Neural cell (in vitro differentiated cells): ENCODE measurements around the gene SERINC5. TPM values are rescaled to one million over a fixed set of nuclear protein-coding genes. Genes with fewer than 3 reads are reported as not detected.

Source experiments
- H2AFZ ChIP-seq: fragments of 200-600, 300-800 bp; sonication (generic), shearing (Covaris generic); 2 replicates; pipeline ENCODE4 v1.6.0; 2014; ENCODE audit warnings: low read depth, mild to moderate bottlenecking, antibody characterized with exemption, low read length, moderate library complexity
- H3F3A ChIP-seq: fragments of 200-600 bp; shearing (Covaris generic); 2 replicates; pipeline ENCODE4 v1.6.1; 2016; ENCODE audit warnings: mild to moderate bottlenecking, moderate library complexity, mixed read lengths, antibody characterized with exemption, low read length; ENCODE audit not compliant: insufficient read depth, poor library complexity, severe bottlenecking
- H3K27ac ChIP-seq: fragments of 200-600, 300-800 bp; sonication (generic), shearing (Covaris generic); 2 replicates; pipeline ENCODE4 v1.5.1; 2014; ENCODE audit warnings: mild to moderate bottlenecking, low read length, moderate library complexity
- H3K27me3 ChIP-seq: fragments of 300-800, 200-600 bp; sonication (generic), shearing (Covaris generic); 2 replicates; pipeline ENCODE4 v1.6.0; 2014; ENCODE audit warnings: mild to moderate bottlenecking, low read depth, low read length, moderate library complexity; ENCODE audit not compliant: insufficient read depth
- H3K36me3 ChIP-seq: fragments of 300-800, 200-600 bp; sonication (generic), shearing (Covaris generic); 2 replicates; pipeline ENCODE4 v1.5.1; 2014; ENCODE audit warnings: mild to moderate bottlenecking, antibody characterized with exemption, low read length, moderate library complexity; ENCODE audit not compliant: insufficient read depth
- H3K4me2 ChIP-seq: fragments of 300-800, 200-600 bp; sonication (generic), shearing (Covaris generic); 2 replicates; pipeline ENCODE4 v1.6.0; 2014; ENCODE audit warnings: mild to moderate bottlenecking, low read length
- H3K4me3 ChIP-seq: fragments of 300-800, 200-600 bp; sonication (generic), shearing (Covaris generic); 2 replicates; pipeline ENCODE4 v1.5.1; 2014; ENCODE audit warnings: mild to moderate bottlenecking, low read length, moderate library complexity
- H3K79me2 ChIP-seq: fragments of 200-600 bp; shearing (Covaris generic); replicated peaks from 2 replicates; pipeline ENCODE4 v1.6.0; 2014; ENCODE audit warnings: mild to moderate bottlenecking, low read length, moderate library complexity; ENCODE audit not compliant: insufficient read depth
- H3K9ac ChIP-seq: fragments of 300-800, 200-600 bp; sonication (generic), shearing (Covaris generic); 2 replicates; pipeline ENCODE4 v1.6.1; 2016; ENCODE audit warnings: mild to moderate bottlenecking, low read length, mixed read lengths
- H3K9me2 ChIP-seq: fragments of 200-600 bp; shearing (Covaris generic); 2 replicates; pipeline ENCODE4 v1.6.1; 2016; ENCODE audit warnings: mild to moderate bottlenecking, low read length, mixed read lengths; ENCODE audit not compliant: insufficient read depth
- H3K9me3 ChIP-seq: fragments of 200-600, 300-800 bp; sonication (generic), shearing (Covaris generic); 2 replicates; pipeline ENCODE4 v1.6.1; 2016; ENCODE audit warnings: mild to moderate bottlenecking, mixed run types, low read length, moderate library complexity, mixed read lengths
- H4K20me1 ChIP-seq: fragments of 200-600 bp; shearing (Covaris generic); 2 replicates; pipeline ENCODE4 v1.6.1; 2016; ENCODE audit warnings: mild to moderate bottlenecking, mixed run types; ENCODE audit not compliant: insufficient read depth
- CTCF ChIP-seq: fragments of 450-650 bp; IDR thresholded peaks from 2 replicates; pipeline ENCODE4 v1.5.1; 2014; ENCODE audit warnings: antibody characterized with exemption, mild to moderate bottlenecking, moderate library complexity; ENCODE audit not compliant: poor library complexity, severe bottlenecking
- EP300 ChIP-seq: fragments of 450-650 bp; conservative IDR thresholded peaks from 2 replicates; pipeline ENCODE4 v1.6.1; 2014; ENCODE audit warnings: antibody characterized with exemption, mild to moderate bottlenecking, moderate library complexity; ENCODE audit not compliant: poor library complexity, severe bottlenecking
- EZH2 ChIP-seq: fragments of 200-600, 300-800 bp; shearing (Covaris generic), sonication (generic); IDR thresholded peaks from 2 replicates; pipeline ENCODE4 v1.6.1; 2014; ENCODE audit warnings: antibody characterized with exemption, low read length, borderline replicate concordance, mild to moderate bottlenecking; ENCODE audit not compliant: insufficient read depth, poor library complexity, severe bottlenecking
- MXI1 ChIP-seq: fragments of 450-650 bp; conservative IDR thresholded peaks from 2 replicates; pipeline ENCODE4 v1.6.1; 2014; ENCODE audit warnings: antibody characterized with exemption, mild to moderate bottlenecking; ENCODE audit not compliant: poor library complexity, severe bottlenecking
- POLR2AphosphoS5 ChIP-seq: IDR thresholded peaks from 2 replicates; pipeline ENCODE4 v1.6.1; 2012
- RAD21 ChIP-seq: fragments of 450-650 bp; conservative IDR thresholded peaks from 2 replicates; pipeline ENCODE4 v1.6.1; 2014; ENCODE audit warnings: antibody characterized with exemption, mild to moderate bottlenecking, moderate library complexity
- REST ChIP-seq: IDR thresholded peaks from 2 replicates; pipeline ENCODE4 v1.6.1; 2012; ENCODE audit warnings: borderline replicate concordance
- SMC3 ChIP-seq: fragments of 450-650 bp; conservative IDR thresholded peaks from 2 replicates; pipeline ENCODE4 v1.6.1; 2014; ENCODE audit warnings: antibody characterized with exemption, mild to moderate bottlenecking, moderate library complexity; ENCODE audit not compliant: poor library complexity
- TAF1 ChIP-seq: IDR thresholded peaks from 2 replicates; pipeline ENCODE4 v1.6.1; 2012; ENCODE audit warnings: low read depth
- polyA plus RNA-seq: library from polyadenylated mRNA; depleted of rRNA; stranded (reverse); fragments of >200 nt; gene quantifications from 2 replicates; pipeline ENCODE4 v1.2.3, GENCODE V29; 2014

Gene SERINC5
- polyA plus RNA-seq, 1 donor from 2014 or later: 5.8 TPM

GRCh38 chr5:80250801-80251200, 5.0 kb downstream of the SERINC5 start:
- no peak overlapping the region for H3K9ac ChIP-seq
- H3K9me3 ChIP-seq: no peaks in the 10 kb centered on the region
- no peaks in the 10 kb centered on the region for H3F3A ChIP-seq
- H3K4me2 ChIP-seq: no peak overlapping the region
- no peak overlapping the region for H3K27ac ChIP-seq
- H3K27me3 ChIP-seq: no peaks in the 10 kb centered on the region
- no peak overlapping the region for H3K4me3 ChIP-seq
- no peaks in the 10 kb centered on the region for H4K20me1 ChIP-seq
- TF ChIP-seq POLR2AphosphoS5 (no peak), CTCF (no peak), EZH2 (no peak), TAF1 (no peak), MXI1 (no peak), REST (no peak), EP300 (no peak), RAD21 (no peak), SMC3 (no peak)
- no peaks in the 10 kb centered on the region for H3K36me3 ChIP-seq
- no peaks in the 10 kb centered on the region for H3K9me2 ChIP-seq
- no peak overlapping the region for H2AFZ ChIP-seq
- H3K79me2 ChIP-seq: no peaks in the 10 kb centered on the region

- Histone ChIP-seq H3F3A (no peaks in the 10 kb centered on the region), H3K4me2 (no peak overlapping the region), H4K20me1 (no peaks in the 10 kb centered on the region), H3K79me2 (no peaks in the 10 kb centered on the region), H3K9ac (no peak overlapping the region), H3K27ac (no peak overlapping the region), H3K9me2 (no peaks in the 10 kb centered on the region), H3K36me3 (no peaks in the 10 kb centered on the region), H3K27me3 (no peaks in the 10 kb centered on the region), H3K4me3 (no peak overlapping the region), H3K9me3 (no peaks in the 10 kb centered on the region), H2AFZ (no peak overlapping the region)
- TF ChIP-seq CTCF (no peak), REST (no peak), RAD21 (no peak), MXI1 (no peak), EZH2 (no peak), POLR2AphosphoS5 (no peak), TAF1 (no peak), EP300 (no peak), SMC3 (no peak)
These were observed 5.9 kb downstream of the SERINC5 start for GRCh38 chr5:80249901-80250300.
